ENCODE measurements around the gene BCL7A.

Gene BCL7A

GRCh38 chr12:122064025-122064777, 42.5 kb downstream of the BCL7A start:
- DNase-seq: peak; percentile 85 to 86

DNA sequence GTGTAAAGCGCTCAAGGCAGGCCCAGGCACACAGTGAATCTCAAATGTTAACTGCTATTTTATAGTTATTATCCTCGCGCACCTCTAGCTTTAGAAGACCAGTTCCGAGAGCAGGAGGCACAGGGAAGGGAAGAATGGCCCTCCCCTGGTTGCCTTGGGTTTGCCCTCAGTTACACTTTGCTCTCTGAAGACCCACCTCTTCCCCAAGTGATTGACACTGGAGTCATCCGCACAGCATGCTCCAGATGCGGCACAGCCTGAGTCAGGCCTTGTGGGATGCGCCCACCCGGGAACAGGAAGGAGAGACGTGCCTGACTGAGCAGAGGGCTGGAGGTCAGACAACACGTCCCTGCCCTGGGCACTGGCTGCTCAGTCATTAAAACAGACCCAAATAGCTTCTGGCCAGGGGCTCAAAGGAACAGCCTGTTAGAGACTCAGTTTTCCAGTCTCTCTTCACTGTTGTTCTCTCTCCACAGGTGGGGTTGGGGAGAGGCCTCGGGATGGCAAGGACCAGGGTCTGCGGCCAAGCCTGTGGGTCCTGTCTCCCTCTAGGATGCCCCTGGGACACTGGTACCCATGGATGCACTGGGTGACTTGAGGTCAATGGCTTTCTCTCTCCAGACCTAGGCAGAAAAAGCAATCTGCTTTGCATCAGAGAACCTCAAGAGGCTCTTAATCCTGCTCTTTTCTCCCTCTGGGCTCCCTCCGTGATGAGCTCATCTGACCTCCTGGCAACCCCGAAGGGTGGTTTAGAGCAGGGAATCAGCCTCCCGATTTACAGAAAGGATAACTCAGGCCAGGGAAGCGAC, 43.3 kb downstream of the BCL7A start:
- Histone ChIP-seq H3K27me3 (no peaks in the 10 kb centered on the region), H3K4me3 (no peak overlapping the region), H3K9me3 (no peaks in the 10 kb centered on the region), H3K27ac (peak overlapping the region; percentile 82 to 85), H3K4me1 (peaks cover 6 to 55% (median 45%) of the 10 kb centered on the region in 4 donors), H3K36me3 (peaks cover 0 to 11% (median 7%) of the 10 kb centered on the region in 3 donors)
- intact Hi-C loops (cut with DNase I; ENCODE audit: low total_unique reads): no loop called here
- no peak for DNase-seq
- TF ChIP-seq, protein P1, sequence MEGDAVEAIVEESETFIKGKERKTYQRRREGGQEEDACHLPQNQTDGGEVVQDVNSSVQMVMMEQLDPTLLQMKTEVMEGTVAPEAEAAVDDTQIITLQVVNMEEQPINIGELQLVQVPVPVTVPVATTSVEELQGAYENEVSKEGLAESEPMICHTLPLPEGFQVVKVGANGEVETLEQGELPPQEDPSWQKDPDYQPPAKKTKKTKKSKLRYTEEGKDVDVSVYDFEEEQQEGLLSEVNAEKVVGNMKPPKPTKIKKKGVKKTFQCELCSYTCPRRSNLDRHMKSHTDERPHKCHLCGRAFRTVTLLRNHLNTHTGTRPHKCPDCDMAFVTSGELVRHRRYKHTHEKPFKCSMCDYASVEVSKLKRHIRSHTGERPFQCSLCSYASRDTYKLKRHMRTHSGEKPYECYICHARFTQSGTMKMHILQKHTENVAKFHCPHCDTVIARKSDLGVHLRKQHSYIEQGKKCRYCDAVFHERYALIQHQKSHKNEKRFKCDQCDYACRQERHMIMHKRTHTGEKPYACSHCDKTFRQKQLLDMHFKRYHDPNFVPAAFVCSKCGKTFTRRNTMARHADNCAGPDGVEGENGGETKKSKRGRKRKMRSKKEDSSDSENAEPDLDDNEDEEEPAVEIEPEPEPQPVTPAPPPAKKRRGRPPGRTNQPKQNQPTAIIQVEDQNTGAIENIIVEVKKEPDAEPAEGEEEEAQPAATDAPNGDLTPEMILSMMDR (IDR thresholded peaks at IDR 0.05): no peak

More at GRCh38 chr12:122064025-122064777, 42.5 kb downstream of the BCL7A start:
- intact Hi-C loops (cut with DNase I; ENCODE audit: low total_unique reads): no loop called here
- Histone ChIP-seq H3K9me3 (no peaks in the 10 kb centered on the region), H3K4me1 (peaks cover 6 to 57% (median 47%) of the 10 kb centered on the region in 4 donors), H3K4me3 (no peak overlapping the region), H3K27me3 (no peaks in the 10 kb centered on the region), H3K27ac (peak overlapping the region; percentile 82 to 85), H3K36me3 (peaks cover 0 to 19% (median 15%) of the 10 kb centered on the region in 3 donors)
- TF ChIP-seq, protein P1 (IDR thresholded peaks at IDR 0.05): no peak

DNA sequence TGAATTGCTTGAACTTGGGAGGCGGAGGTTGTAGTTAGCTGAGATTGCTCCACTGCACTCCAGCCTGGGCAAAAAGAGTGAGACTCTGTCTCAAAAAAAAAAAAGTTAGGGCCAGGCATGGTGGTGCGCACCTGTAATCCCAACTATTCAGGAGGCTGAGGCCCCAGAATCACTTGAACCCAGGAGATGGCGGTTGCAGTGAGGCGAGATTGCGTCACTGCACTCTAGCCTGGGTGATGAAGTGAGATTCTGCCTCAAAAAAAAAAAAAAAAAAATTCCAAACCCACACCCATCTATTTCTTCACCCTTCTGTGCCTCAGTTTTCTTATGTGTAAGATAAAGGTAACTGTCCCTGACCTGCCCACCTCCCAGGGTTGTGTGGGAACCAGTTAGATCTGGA, 45.9 kb downstream of the BCL7A start:
- TF ChIP-seq, protein P1 (IDR thresholded peaks at IDR 0.05): no peak
- DNase-seq: no peak
- no peaks in the 10 kb centered on the region for H3K36me3 ChIP-seq
- no peaks in the 10 kb centered on the region for H3K9me3 ChIP-seq
- H3K4me3 ChIP-seq: no peak overlapping the region
- intact Hi-C loops (cut with DNase I; ENCODE audit: low total_unique reads): no loop called here
- peaks cover 13 to 57% (median 50%) of the 10 kb centered on the region in 4 donors for H3K4me1 ChIP-seq
- H3K27me3 ChIP-seq: no peaks in the 10 kb centered on the region
- peak overlapping the region; percentile 31 to 33 for H3K27ac ChIP-seq

DNA sequence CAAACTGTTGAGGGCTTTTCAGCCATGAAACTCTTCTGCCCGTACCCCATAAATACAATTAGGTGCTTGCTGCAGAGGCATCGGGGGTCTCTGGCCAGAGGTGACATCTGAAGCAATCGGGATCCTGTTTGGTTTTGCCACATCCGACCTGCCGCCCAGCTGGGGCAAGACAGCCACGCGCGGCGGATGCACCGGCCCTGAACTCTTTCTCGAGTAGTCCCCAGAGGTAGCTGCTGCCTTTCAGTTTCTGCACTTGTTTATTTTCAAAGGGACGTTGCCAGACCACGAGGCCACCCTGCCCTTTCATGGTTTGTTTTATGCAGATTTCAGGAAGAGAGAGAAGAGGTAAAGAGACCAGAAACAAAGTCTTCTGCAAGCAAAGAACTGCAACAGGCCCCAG, 46.3 kb downstream of the BCL7A start:
- TF ChIP-seq, protein P1 (IDR thresholded peaks at IDR 0.05): no peak
- Histone ChIP-seq H3K27ac (peak overlapping the region; percentile 31 to 33), H3K9me3 (no peaks in the 10 kb centered on the region), H3K36me3 (no peaks in the 10 kb centered on the region), H3K4me1 (peaks cover 13 to 57% (median 48%) of the 10 kb centered on the region in 4 donors), H3K27me3 (no peaks in the 10 kb centered on the region), H3K4me3 (no peak overlapping the region)
- peak in 1 of 2 donors; percentile 82 for DNase-seq
- intact Hi-C loops (cut with DNase I; ENCODE audit: low total_unique reads): no loop called here

DNA sequence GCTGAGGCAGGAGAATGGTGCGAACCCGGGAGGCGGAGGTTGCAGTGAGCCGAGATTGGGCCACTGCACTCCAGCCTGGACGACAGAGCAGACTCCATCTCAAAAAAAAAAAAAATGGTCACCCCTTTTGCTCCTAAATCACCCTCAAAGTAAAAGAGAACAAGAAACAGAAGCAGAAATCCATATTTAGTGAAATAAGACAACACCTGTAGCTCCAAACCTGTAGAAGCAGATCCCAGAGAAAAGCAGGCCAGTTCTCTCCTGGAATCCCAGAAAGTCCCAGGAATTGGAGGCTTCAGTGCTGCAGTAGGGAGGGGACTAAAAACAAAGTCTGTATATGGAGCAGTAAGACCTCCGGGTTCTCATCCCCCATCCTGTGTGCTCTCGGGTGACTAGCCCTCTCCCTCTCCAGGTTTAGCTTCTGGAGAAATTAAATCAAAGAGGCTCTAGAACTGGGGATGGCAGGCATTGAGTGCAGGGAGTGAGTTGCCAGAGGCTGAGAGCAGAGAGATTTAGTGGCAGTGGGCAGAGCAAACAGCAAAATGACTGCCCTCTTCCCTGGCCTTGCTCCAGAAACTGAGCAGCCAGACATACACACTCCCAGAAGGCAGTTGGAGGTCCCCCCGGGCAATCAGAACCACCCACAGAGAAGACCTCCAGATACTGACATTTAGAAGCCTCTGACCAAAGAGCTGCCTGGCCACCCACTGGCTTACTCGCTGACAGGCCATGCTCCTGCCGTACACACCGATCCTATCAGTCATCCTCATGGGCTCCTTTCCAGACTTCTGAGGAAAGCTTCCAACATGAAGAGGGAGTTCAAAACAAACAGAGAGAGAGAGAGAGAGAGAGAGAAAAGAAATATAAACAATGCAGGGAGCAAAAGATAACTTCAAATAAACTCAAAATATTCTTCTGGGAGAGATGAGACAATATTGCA, 50.6 kb downstream of the BCL7A start:
- peak; percentile 71 to 89 for DNase-seq
- Histone ChIP-seq H3K27ac (peak overlapping the region; percentile 76 to 81), H3K4me3 (peak overlapping the region in 1 of 2 donors; percentile 2), H3K36me3 (no peaks in the 10 kb centered on the region), H3K4me1 (peaks cover 7 to 42% (median 28%) of the 10 kb centered on the region in 4 donors), H3K9me3 (no peaks in the 10 kb centered on the region), H3K27me3 (no peaks in the 10 kb centered on the region)
- intact Hi-C loops (cut with DNase I; ENCODE audit: low total_unique reads): no loop called here
- TF ChIP-seq, protein P1 (IDR thresholded peaks at IDR 0.05): peak in 1 of 2 experiments; percentile 11
